ENCODE results near the gene GTF2A1.

Gene GTF2A1

GRCh38 chr14:81125536-81125935 lies 95.2 kb downstream of the GTF2A1 start:
- ChIA-PET POLR2A (no interaction called here), CTCF (no interaction called here)
- TF ChIP-seq FOXM1 (IDR thresholded peaks at IDR 0.05; ENCODE audit: borderline replicate concordance) (no peak), BHLHE40 (IDR thresholded peaks at IDR 0.05; ENCODE audit: borderline replicate concordance) (no peak), ELF4 (IDR thresholded peaks at IDR 0.05) (no peak), TARDBP (IDR thresholded peaks at IDR 0.05) (no peak), FOXA1 (IDR thresholded peaks at IDR 0.05) (no peak), HDGF (IDR thresholded peaks at IDR 0.05; ENCODE audit: borderline replicate concordance) (no peak), ZNF384 (IDR thresholded peaks at IDR 0.05) (no peak), LEF1 (IDR thresholded peaks at IDR 0.05; ENCODE audit: borderline replicate concordance) (no peak), L3MBTL2 (conservative IDR thresholded peaks at IDR 0.05) (no peak), FOXK2 (IDR thresholded peaks at IDR 0.05) (no peak), CTBP1 (IDR thresholded peaks at IDR 0.05; ENCODE audit: borderline replicate concordance) (no peak), SP1 (IDR thresholded peaks at IDR 0.05) (no peak), SUZ12 (IDR thresholded peaks at IDR 0.05) (no peak), NFRKB (IDR thresholded peaks at IDR 0.05) (no peak), PKNOX1 (IDR thresholded peaks at IDR 0.05) (no peak), ARNT (IDR thresholded peaks at IDR 0.05) (no peak)
- no peak for DNase-seq (ENCODE audit: extremely low spot score)

Data from HEK293T (cell line).